Right atrium auricular region (tissue), 2 donors: ENCODE results near the gene RIPK3. TPM values are rescaled to one million over a fixed set of nuclear protein-coding genes. Genes with fewer than 3 reads are reported as not detected.

Experiments
- DNase-seq: peaks from one replicate; pipeline ENCODE4 v3.0.0-alpha.2; 2019; ENCODE audit warnings: low spot score
- H3K27ac ChIP-seq, 2 donors: fragments of 200-600 bp; sonication (generic); 1 replicate in 1 of 2; 2 replicates in 1 of 2; pipeline ENCODE4 v1.5.1; 2016 to 2019
- H3K27me3 ChIP-seq, 2 donors: fragments of 200-600 bp; sonication (generic); one replicate each; pipeline versions ENCODE4 v1.5.1 to v1.6.0; 2017 to 2019
- H3K36me3 ChIP-seq: fragments of 200-600 bp; sonication (generic); one replicate; pipeline ENCODE4 v1.5.1; 2016
- H3K4me1 ChIP-seq, 2 donors: fragments of 200-600 bp; sonication (generic); one replicate each; pipeline versions ENCODE4 v1.5.1 to v1.6.0; 2017 to 2019
- H3K4me3 ChIP-seq, 2 donors: fragments of 200-600 bp; sonication (generic); 1 replicate in 1 of 2; 2 replicates in 1 of 2; pipeline ENCODE4 v1.5.1; 2017 to 2019; ENCODE audit warnings: mild to moderate bottlenecking in 1 of 2, moderate library complexity in 1 of 2
- H3K9me3 ChIP-seq, 2 donors: fragments of 200-600 bp; sonication (generic); one replicate each; pipeline ENCODE4 v1.5.1; 2019
- CTCF ChIP-seq, 2 donors: fragments of 200-600 bp; sonication (generic); IDR thresholded peaks; one replicate each; pipeline ENCODE4 v1.5.1; 2019; ENCODE audit warnings: antibody characterized with exemption in 2 of 2
- total RNA-seq, 2 donors: library from RNA; depleted of rRNA; stranded (reverse); fragments of >200 nt; gene quantifications; one replicate each; pipeline ENCODE4 v1.1.0, GENCODE V29; 2016

RIPK3 gene
- total RNA-seq, 2 donors from 2014 or later: 1.9 to 3.8 TPM

GRCh38 chr14:24384169-24384568 is 44.4 kb upstream of the RIPK3 start:
- no peak for TF ChIP-seq CTCF (IDR thresholded peaks at IDR 0.05)
- Histone ChIP-seq H3K4me3 (no peak overlapping the region), H3K36me3 (no peaks in the 10 kb centered on the region), H3K27ac (no peak overlapping the region), H3K4me1 (peaks cover 0 to 7% of the 10 kb centered on the region in 2 donors), H3K27me3 (no peaks in the 10 kb centered on the region), H3K9me3 (no peaks in the 10 kb centered on the region)
- DNase-seq: no peak

- Histone ChIP-seq H3K9me3 (no peaks in the 10 kb centered on the region), H3K4me3 (no peak overlapping the region), H3K36me3 (no peaks in the 10 kb centered on the region), H3K27me3 (no peaks in the 10 kb centered on the region), H3K27ac (no peak overlapping the region), H3K4me1 (no peaks in the 10 kb centered on the region)
- TF ChIP-seq CTCF (IDR thresholded peaks at IDR 0.05): no peak
- DNase-seq: no peak
These were observed 42.2 kb upstream of the RIPK3 start for GRCh38 chr14:24382064-24382371.

GRCh38 chr14:24381363-24382063 is 41.7 kb upstream of the RIPK3 start:
- Histone ChIP-seq H3K9me3 (no peaks in the 10 kb centered on the region), H3K27ac (no peak overlapping the region), H3K4me1 (peaks cover 0 to 4% of the 10 kb centered on the region in 2 donors), H3K36me3 (no peaks in the 10 kb centered on the region), H3K27me3 (no peaks in the 10 kb centered on the region), H3K4me3 (no peak overlapping the region)
- no peak for TF ChIP-seq CTCF (IDR thresholded peaks at IDR 0.05)
- no peak for DNase-seq

DNA sequence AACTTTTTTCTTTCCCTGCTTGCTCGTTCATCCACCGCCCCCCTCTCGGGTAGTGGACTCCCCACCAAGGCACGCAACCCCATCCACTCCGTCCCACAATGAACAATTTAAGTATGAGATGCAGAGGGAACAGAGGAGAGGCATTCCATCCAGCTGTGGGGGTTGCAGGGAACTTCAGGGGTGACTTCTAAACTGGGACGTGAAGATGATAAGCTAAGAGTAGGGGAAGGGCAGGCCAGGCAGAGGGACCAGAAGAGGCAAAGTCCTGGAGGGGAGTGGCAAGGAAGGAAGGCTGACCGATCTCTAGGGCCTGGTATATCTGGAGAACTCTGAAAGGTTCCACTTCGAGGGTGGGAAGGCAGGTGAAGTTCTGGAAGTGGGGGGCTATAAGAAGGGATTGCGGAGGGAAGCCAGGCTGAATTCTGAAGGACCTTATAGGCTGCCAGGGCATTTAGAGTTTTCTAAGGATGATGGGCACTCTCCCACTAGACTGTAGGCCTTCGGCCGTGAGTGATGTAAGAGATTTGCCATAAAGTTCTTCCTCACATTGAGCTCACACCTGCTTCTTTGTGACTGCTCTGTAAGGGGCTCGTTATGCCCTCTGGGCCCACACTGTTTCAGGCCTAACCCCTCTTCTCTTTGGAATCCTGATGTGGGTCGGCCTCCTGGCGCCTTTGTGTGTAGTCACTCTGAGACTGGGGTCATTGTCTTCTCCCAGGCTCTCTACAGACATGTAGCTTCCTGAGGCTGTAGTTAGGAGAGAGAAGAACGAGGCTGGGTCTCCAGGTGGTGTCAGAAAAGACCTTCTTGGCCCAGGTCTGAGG is 40.3 kb upstream of the RIPK3 start:
- Histone ChIP-seq H3K36me3 (no peaks in the 10 kb centered on the region), H3K4me1 (peaks cover 0 to 9% of the 10 kb centered on the region in 2 donors), H3K9me3 (no peaks in the 10 kb centered on the region), H3K4me3 (no peak overlapping the region), H3K27me3 (no peaks in the 10 kb centered on the region), H3K27ac (no peak overlapping the region)
- no peak for DNase-seq
- no peak for TF ChIP-seq CTCF (IDR thresholded peaks at IDR 0.05)

DNA sequence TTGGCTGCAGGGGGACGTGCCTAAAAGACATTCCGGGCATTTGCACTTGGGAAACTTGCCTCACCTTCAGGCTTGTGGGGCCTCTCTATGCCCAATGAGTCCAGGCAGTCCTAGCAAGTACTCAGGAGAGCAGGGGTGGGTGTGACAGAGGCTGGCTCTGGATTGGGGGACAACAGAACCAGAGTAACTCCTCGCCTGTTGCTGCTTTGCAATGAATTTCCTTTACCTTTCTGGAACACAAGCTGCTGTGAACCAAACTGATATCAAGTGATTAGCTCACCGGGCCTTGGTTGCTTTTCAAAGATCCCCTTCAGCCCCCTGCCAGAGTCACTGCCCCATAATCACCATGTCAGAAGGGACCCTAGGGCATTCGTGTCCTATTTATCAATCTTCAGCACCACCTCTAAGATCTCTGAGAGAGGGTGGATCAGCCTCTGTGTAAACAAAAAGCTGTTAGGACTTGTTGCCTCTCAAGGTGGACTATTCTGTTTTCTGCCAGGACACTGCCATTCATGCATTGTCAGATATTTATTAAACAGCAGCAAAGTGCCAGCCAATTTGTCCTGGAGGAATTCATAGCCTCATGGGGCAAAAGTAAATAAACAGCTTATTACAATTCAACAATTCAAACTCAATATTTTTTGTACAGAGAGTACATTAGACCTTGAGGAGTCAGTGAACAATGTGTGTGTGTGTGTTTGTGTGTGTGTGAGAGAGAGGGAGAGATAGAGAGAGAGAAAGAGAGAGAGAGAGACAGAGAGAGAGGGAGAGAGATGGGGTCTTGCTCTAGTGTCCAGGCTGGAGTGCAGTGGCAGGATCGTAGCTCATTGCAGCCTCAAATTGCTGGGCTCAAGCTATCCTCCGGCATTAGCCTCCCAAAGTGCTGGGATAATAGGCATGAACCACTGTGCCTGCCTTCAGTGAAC is 39.5 kb upstream of the RIPK3 start:
- no peak overlapping the region for H3K4me3 ChIP-seq
- DNase-seq: no peak

More for the DNA sequence above, 39.5 kb upstream of the RIPK3 start:
- Histone ChIP-seq H3K36me3 (no peaks in the 10 kb centered on the region), H3K9me3 (no peaks in the 10 kb centered on the region), H3K27ac (no peak overlapping the region), H3K27me3 (no peaks in the 10 kb centered on the region), H3K4me1 (peaks cover 0 to 9% of the 10 kb centered on the region in 2 donors)
- TF ChIP-seq CTCF (IDR thresholded peaks at IDR 0.05): no peak
